ENCODE results near the gene ZNF253.

GRCh38 chr19:19884583-19884982 lies 18.9 kb downstream of the ZNF253 start:
- TF ChIP-seq POLR2A (IDR thresholded peaks at IDR 0.05) (no peak), CTCF (IDR thresholded peaks at IDR 0.05) (no peak)
